Kidney (tissue), 14 donors: ENCODE measurements around the gene CHKB. TPM values are rescaled to one million over a fixed set of nuclear protein-coding genes. Genes with fewer than 3 reads are reported as not detected.

ENCODE experiments used
- DNase-seq, 5 donors: peaks; one replicate each; pipeline ENCODE4 v3.0.0-alpha.2; 2013 to 2020
- FAIRE-seq: peaks from 2 replicates; lab custom pipeline; 2012; peaks lifted over from hg19 to GRCh38; lab: Jason Lieb, UNC
- H3K27ac ChIP-seq, 2 donors: one replicate each; pipeline ENCODE4 v1.7.0; 2013; ENCODE audit warnings: low read depth in 2 of 2, low read length in 2 of 2, inconsistent platforms in 1 of 2
- H3K27me3 ChIP-seq: one replicate; pipeline ENCODE4 v1.7.1; 2013; ENCODE audit warnings: low read length, inconsistent platforms; ENCODE audit not compliant: control insufficient read depth, insufficient read depth
- H3K36me3 ChIP-seq, 3 donors: one replicate each; pipeline versions ENCODE4 v1.7.0 to v1.7.1; 2013; ENCODE audit warnings: low read length in 3 of 3, control low read depth in 1 of 3, inconsistent platforms in 1 of 3; ENCODE audit not compliant: insufficient read depth in 3 of 3, control insufficient read depth in 2 of 3
- H3K4me1 ChIP-seq, 3 donors: one replicate each; pipeline versions ENCODE4 v1.7.0 to v1.7.1; 2013; ENCODE audit warnings: low read length in 3 of 3, inconsistent platforms in 1 of 3, low read depth in 1 of 3; ENCODE audit not compliant: control insufficient read depth in 2 of 3, insufficient read depth in 2 of 3
- H3K4me3 ChIP-seq, 3 donors: one replicate each; pipeline versions ENCODE4 v1.7.0 to v1.8.1; 2013; ENCODE audit warnings: low read length in 3 of 3, control low read depth in 1 of 3, inconsistent platforms in 1 of 3
- H3K9ac ChIP-seq, 3 donors: one replicate each; pipeline versions ENCODE4 v1.7.0 to v1.7.1; 2013; ENCODE audit warnings: low read length in 3 of 3, control low read depth in 1 of 3, inconsistent platforms in 1 of 3
- H3K9me3 ChIP-seq, 3 donors: one replicate each; pipeline versions ENCODE4 v1.7.0 to v1.7.1; 2013; ENCODE audit warnings: low read length in 3 of 3, control low read depth in 1 of 3, inconsistent platforms in 1 of 3; ENCODE audit not compliant: control insufficient read depth in 2 of 3, insufficient read depth in 1 of 3
- intact Hi-C: fragments of 100-400 bp; cut with DNase I; formaldehyde crosslinking; loops from one replicate; pipeline ENCODE4 v1.11.1; 2022
- polyA plus RNA-seq: library from polyadenylated mRNA; stranded (reverse); fragments of 350-450 nt; fragmentation: Illumina TruSeq; extraction: RNeasy Lipid Tissue Mini Kit (QIAGEN cat#74804); gene quantifications from one replicate; pipeline ENCODE4 v1.2.3, GENCODE V29; 2014; ENCODE audit warnings: low read depth, low replicate concordance; ENCODE audit not compliant: insufficient read depth
- total RNA-seq: library from RNA; stranded (reverse); fragmentation: NEBNext Ultra II Directional; extraction: Animal tissue kit (Norgen Biotek cat#: 25700); gene quantifications from one replicate; pipeline ENCODE4 v1.2.1, GENCODE V29; 2021
- TF ChIP-seq, protein P1 (sequence below): IDR thresholded peaks from 3 replicates; pipeline ENCODE4 v1.5.1; 2012; ENCODE audit warnings: mild to moderate bottlenecking, moderate library complexity, borderline replicate concordance; ENCODE audit not compliant: insufficient read depth; ENCODE audit errors: extremely low read depth
- donor health status: control.
- donor health status: control.
- donor health status: control.
- donor health status: control.
- donor health status: control.
- donor health status: DM: yes; HTN: yes; CAD: no.
- donor health status: Normal renal cell carcinoma (clear cell type).

The CHKB gene
- total and polyA plus RNA-seq, 2 donors from 2014 or later, result 73.0 to 91.7 TPM

DNA sequence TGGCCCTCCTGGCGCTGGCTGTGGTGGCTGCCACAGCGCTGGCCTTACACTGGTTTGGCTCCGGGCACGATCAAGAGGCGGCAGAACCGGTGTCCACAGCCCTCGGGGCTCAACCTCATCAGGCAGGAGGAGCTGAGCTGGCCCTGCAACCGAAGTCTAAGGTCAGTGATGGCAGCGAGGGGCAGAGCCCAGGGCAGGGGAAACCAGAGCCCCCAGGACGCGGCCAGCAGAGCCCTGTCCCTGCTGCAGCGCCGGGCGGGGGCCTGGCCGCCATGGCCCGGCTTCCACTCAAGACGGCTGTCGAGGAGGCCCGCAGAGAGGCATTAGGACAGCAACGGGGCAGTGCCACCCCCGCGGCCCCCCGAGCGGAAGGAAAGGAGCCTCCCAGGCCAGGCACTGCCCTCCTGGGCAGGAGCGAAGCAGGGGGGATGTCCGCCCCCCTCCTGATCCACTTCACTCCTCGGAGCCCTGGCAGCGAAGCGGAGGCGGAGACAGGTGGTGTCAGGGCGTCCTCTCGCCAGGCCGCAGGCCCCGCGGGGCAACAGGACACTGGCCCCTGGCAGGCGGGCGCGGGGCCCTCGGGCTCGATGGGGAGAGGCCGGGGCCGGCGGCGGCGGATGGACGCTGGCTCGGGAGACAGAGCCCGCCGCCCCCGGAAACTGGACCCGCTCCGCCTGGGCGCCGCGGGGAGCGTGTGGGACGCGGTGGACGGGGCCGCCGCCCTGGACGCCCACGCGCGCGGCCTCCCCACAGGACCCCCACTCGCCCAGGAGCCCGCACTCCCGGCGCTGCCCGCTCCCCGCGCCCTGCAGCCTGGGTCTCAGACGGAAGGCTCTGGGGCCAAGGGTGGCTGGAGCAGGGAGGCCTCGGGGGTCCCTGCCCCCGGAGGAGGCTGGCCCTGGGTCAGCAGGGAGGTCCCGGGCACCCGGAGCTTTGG is 36.1 kb downstream of the CHKB start:
- intact Hi-C loops, result no loop called here
- Histone ChIP-seq H3K9ac (no peak overlapping the region), H3K4me3 (no peak overlapping the region), H3K9me3 (no peaks in the 10 kb centered on the region), H3K27me3 (peaks cover 11% of the 10 kb centered on the region), H3K36me3 (no peaks in the 10 kb centered on the region), H3K27ac (no peak overlapping the region), H3K4me1 (peaks cover 0 to 3% (median 0%) of the 10 kb centered on the region in 3 donors)
- peak in 2 of 5 donors; percentile 50 to 74 for DNase-seq
- TF ChIP-seq, protein P1, sequence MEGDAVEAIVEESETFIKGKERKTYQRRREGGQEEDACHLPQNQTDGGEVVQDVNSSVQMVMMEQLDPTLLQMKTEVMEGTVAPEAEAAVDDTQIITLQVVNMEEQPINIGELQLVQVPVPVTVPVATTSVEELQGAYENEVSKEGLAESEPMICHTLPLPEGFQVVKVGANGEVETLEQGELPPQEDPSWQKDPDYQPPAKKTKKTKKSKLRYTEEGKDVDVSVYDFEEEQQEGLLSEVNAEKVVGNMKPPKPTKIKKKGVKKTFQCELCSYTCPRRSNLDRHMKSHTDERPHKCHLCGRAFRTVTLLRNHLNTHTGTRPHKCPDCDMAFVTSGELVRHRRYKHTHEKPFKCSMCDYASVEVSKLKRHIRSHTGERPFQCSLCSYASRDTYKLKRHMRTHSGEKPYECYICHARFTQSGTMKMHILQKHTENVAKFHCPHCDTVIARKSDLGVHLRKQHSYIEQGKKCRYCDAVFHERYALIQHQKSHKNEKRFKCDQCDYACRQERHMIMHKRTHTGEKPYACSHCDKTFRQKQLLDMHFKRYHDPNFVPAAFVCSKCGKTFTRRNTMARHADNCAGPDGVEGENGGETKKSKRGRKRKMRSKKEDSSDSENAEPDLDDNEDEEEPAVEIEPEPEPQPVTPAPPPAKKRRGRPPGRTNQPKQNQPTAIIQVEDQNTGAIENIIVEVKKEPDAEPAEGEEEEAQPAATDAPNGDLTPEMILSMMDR, result no peak
- FAIRE-seq, result no peak

DNA sequence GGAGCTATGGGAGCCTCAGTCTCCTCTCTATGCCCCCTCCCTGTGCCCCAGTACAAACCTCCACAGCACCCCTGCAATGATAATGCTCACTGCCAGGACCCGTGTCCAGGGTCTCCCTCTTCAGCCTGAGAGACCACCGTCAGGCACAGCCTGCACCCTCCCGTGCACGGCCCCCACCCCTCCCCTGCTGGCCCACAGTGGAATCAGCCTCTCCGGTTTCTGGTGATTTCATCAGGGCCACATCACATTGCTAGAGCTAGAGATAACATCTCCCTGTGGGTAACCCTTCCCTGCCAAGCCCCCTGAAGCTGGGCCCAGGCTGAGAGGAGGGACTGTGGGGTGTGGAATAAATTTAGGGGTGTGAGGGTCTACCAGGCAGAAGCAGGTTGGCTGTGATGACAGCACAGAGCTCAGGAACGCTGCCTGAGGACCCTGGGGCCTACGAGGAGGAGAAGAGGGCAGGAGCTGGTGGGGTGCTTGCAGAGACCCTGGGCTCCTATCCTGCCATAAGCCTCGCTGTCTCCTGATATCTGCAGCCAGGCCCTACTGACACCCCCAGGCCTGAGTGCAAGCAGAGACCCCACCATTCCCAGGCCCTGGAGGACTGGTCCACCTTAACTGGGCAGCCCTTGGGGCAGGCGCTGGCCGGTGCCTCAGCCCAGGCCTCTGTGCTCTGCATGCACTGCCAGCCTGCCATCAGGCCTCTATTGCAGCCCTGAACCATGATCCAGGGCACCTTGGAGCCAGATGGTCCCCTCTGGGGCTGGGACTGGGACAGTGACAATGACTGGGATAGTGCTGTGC is 36.9 kb downstream of the CHKB start, which contains the start of gene KLHDC7B:
KLHDC7B (plus strand) TSS at position 378 of the 804 bp plus-strand sequence; CDS start at position 723, 345 bp downstream.
- Histone ChIP-seq H3K4me3 (no peak within 1 kb of the TSS), H3K36me3 (no peaks in the 10 kb centered on the region), H3K27me3 (peaks cover 11% of the 10 kb centered on the region), H3K9me3 (no peaks in the 10 kb centered on the region), H3K27ac (peak within 1 kb of the TSS in 1 of 2 donors; percentile 7), H3K9ac (peak within 1 kb of the TSS in 1 of 3 donors; percentile 24), H3K4me1 (peaks cover 0 to 3% (median 0%) of the 10 kb centered on the region in 3 donors)
- no peak for DNase-seq
- intact Hi-C loops, result no loop called here
- TF ChIP-seq, protein P1, result no peak
- FAIRE-seq, result no peak

DNA sequence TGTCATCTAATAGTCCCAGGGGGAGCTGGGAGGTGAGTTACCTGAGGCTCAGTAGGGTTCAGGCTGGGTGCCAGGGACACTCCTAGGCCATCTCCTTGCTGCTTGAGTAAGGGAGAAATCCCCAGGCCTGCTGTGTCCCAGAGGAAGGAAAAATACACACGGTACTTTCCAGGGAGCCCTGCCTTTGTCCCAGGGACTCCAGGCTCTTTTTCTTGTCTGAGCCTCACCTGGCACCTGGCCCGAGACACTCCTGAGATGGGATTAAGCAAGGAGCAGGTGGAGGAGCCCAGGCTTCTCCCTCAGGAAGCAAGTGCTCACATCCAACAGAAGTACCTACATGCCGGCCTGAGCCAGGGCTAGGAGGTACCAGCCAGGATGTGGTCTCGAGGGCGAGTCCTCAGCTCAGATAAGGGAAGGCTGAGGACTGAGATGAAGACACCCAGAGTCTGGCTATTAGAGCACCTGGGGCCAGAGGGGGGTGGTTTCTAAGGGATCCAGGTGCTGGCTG is 37.8 kb downstream of the CHKB start:
- intact Hi-C loops, result no loop called here
- Histone ChIP-seq H3K9me3 (no peaks in the 10 kb centered on the region), H3K4me1 (peaks cover 0 to 3% (median 0%) of the 10 kb centered on the region in 3 donors), H3K36me3 (no peaks in the 10 kb centered on the region), H3K27me3 (peaks cover 11% of the 10 kb centered on the region), H3K4me3 (peak overlapping the region in 1 of 3 donors; percentile 29), H3K9ac (peak overlapping the region in 1 of 3 donors; percentile 24), H3K27ac (peak overlapping the region in 1 of 2 donors; percentile 67)
- TF ChIP-seq, protein P1, result no peak
- DNase-seq (peak in 2 of 5 donors; percentile 42 to 87), FAIRE-seq (no peak)
